ENCODE results near the gene PREP.

- TF ChIP-seq, protein P1, sequence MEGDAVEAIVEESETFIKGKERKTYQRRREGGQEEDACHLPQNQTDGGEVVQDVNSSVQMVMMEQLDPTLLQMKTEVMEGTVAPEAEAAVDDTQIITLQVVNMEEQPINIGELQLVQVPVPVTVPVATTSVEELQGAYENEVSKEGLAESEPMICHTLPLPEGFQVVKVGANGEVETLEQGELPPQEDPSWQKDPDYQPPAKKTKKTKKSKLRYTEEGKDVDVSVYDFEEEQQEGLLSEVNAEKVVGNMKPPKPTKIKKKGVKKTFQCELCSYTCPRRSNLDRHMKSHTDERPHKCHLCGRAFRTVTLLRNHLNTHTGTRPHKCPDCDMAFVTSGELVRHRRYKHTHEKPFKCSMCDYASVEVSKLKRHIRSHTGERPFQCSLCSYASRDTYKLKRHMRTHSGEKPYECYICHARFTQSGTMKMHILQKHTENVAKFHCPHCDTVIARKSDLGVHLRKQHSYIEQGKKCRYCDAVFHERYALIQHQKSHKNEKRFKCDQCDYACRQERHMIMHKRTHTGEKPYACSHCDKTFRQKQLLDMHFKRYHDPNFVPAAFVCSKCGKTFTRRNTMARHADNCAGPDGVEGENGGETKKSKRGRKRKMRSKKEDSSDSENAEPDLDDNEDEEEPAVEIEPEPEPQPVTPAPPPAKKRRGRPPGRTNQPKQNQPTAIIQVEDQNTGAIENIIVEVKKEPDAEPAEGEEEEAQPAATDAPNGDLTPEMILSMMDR (IDR thresholded peaks at IDR 0.05): no peak
- TF ChIP-seq POLR2A (IDR thresholded peaks at IDR 0.05): no peak
- TF ChIP-seq EP300 (IDR thresholded peaks at IDR 0.05): no peak
Measured at GRCh38 chr6:105263685-105264610, 138.9 kb downstream of the PREP start.

Measured in ovary (tissue), 3 donors.